ENCODE data around the gene IFT27. TPM values are rescaled to one million over a fixed set of nuclear protein-coding genes. Genes with fewer than 3 reads are reported as not detected.

IFT27 gene
- polyA plus RNA-seq, 1 donor (not counting 4 experiments of a cell fraction or from before 2014, with no cell fraction given): 18.5 TPM

DNA sequence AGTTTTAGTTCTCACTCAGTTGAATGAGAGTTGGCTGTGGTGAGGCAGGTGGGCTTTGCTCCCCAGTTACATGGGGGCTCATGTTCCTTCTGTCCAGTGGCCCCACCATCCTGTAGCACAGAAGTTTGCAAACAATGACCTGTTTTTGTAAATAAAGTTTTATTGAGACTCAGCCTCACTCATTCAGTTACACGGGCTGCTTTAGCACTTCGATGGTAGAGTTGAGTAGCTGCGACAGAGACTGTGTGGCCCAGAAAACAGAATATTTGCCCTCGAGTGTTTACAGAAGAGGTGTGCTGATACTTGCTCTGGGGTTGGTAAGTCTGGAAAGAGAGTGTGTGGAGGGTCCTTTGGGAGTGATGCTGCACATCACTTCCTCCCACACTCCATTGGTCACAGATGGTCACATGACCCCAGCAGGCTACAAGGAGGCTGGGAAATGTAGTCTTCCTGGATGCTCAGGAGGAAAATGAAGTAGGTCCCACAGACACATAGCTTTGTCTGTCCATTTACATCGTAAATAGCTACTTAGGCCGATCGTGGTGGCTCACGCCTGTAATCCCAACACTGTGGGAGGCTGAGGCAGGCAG is 34.6 kb downstream of the IFT27 start:
- no peak for FAIRE-seq

DNA sequence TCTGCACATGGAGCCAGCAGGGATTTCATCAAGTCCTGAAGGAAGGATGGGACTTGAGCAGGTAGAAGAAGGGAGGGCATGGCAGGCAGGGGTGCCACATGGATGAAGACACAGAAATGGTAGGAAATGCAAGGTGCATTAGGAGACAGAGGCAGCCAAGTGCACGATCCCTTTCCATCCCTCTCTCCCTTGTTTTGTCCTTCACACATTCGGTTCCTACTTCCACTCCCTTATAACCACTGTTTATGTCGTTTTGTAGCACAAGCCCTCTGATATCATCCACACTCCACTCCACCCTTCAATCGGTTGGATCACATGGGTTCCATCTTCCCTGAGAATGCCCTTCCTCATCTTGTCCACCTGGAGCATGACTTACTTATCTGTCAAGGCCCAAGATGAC is 35.2 kb downstream of the IFT27 start:
- no peaks in the 10 kb centered on the region for H4K20me1 ChIP-seq (ENCODE audit: control insufficient read depth, extremely low read depth, insufficient read depth, low read length)
- no peak overlapping the region for H3K4me2 ChIP-seq (ENCODE audit: control insufficient read depth, extremely low read depth, insufficient read depth, low read depth, low read length)
- H3K36me3 ChIP-seq (ENCODE audit: control insufficient read depth in 2 of 2, extremely low read depth in 1 of 2, insufficient read depth in 2 of 2, low read length in 2 of 2): no peaks in the 10 kb centered on the region
- H3K9me1 ChIP-seq (ENCODE audit: control insufficient read depth, extremely low read depth, insufficient read depth, low read length): no peaks in the 10 kb centered on the region
- H3K4me1 ChIP-seq (ENCODE audit: control insufficient read depth, extremely low read depth, insufficient read depth, low read length): peaks cover 6% of the 10 kb centered on the region
- no peak for DNase-seq (ENCODE audit: low read depth, low spot score)
- H3K4me3 ChIP-seq (ENCODE audit: control insufficient read depth in 2 of 3, extremely low read depth in 1 of 3, insufficient read depth in 2 of 3, low read depth in 1 of 3, low read length in 3 of 3): no peak overlapping the region
- TF ChIP-seq CTCF (optimal IDR thresholded peaks at IDR 0.05 in 1 of 3, IDR thresholded peaks at IDR 0.05 in 1 of 3, conservative IDR thresholded peaks at IDR 0.05 in 1 of 3; ENCODE audit: extremely low read depth in 1 of 3, insufficient read depth in 2 of 3, low read length in 3 of 3) (no peak), EZH2 (IDR thresholded peaks at IDR 0.05; ENCODE audit: low read length) (no peak)
- H3K9ac ChIP-seq (ENCODE audit: control insufficient read depth, extremely low read depth, insufficient read depth, low read length): no peak overlapping the region
- H3K79me2 ChIP-seq (ENCODE audit: control insufficient read depth, insufficient read depth, low read length): no peaks in the 10 kb centered on the region
- H3K27me3 ChIP-seq (ENCODE audit: control insufficient read depth, extremely low read depth, insufficient read depth, low read length): no peaks in the 10 kb centered on the region
- dilution Hi-C loops (cut with MboI; ENCODE audit: extremely low pct_ligation_motif_present, low sequenced_read_pairs): no loop called here
- no peak overlapping the region for H2AFZ ChIP-seq (ENCODE audit: control insufficient read depth, low read length)
- H3K9me3 ChIP-seq (ENCODE audit: control insufficient read depth, low read depth, low read length): no peaks in the 10 kb centered on the region
- no peak for FAIRE-seq
- H3K27ac ChIP-seq (ENCODE audit: control insufficient read depth, insufficient read depth, low read length): no peak overlapping the region

More for the DNA sequence above, 34.6 kb downstream of the IFT27 start:
- H3K4me1 ChIP-seq (ENCODE audit: control insufficient read depth, extremely low read depth, insufficient read depth, low read length): peaks cover 6% of the 10 kb centered on the region
- no peak overlapping the region for H3K9ac ChIP-seq (ENCODE audit: control insufficient read depth, extremely low read depth, insufficient read depth, low read length)
- H3K9me3 ChIP-seq (ENCODE audit: control insufficient read depth, low read depth, low read length): no peaks in the 10 kb centered on the region
- H3K9me1 ChIP-seq (ENCODE audit: control insufficient read depth, extremely low read depth, insufficient read depth, low read length): no peaks in the 10 kb centered on the region
- TF ChIP-seq EZH2 (IDR thresholded peaks at IDR 0.05; ENCODE audit: low read length): no peak
- no peak for TF ChIP-seq CTCF (optimal IDR thresholded peaks at IDR 0.05 in 1 of 3, IDR thresholded peaks at IDR 0.05 in 1 of 3, conservative IDR thresholded peaks at IDR 0.05 in 1 of 3; ENCODE audit: extremely low read depth in 1 of 3, insufficient read depth in 2 of 3, low read length in 3 of 3)
- H3K4me3 ChIP-seq (ENCODE audit: control insufficient read depth in 2 of 3, extremely low read depth in 1 of 3, insufficient read depth in 2 of 3, low read depth in 1 of 3, low read length in 3 of 3): no peak overlapping the region
- H3K79me2 ChIP-seq (ENCODE audit: control insufficient read depth, insufficient read depth, low read length): no peaks in the 10 kb centered on the region
- H3K27me3 ChIP-seq (ENCODE audit: control insufficient read depth, extremely low read depth, insufficient read depth, low read length): no peaks in the 10 kb centered on the region
- H3K4me2 ChIP-seq (ENCODE audit: control insufficient read depth, extremely low read depth, insufficient read depth, low read depth, low read length): no peak overlapping the region
- H4K20me1 ChIP-seq (ENCODE audit: control insufficient read depth, extremely low read depth, insufficient read depth, low read length): no peaks in the 10 kb centered on the region
- dilution Hi-C loops (cut with MboI; ENCODE audit: extremely low pct_ligation_motif_present, low sequenced_read_pairs): no loop called here
- no peak for DNase-seq (ENCODE audit: low read depth, low spot score)
- H3K27ac ChIP-seq (ENCODE audit: control insufficient read depth, insufficient read depth, low read length): no peak overlapping the region
- H3K36me3 ChIP-seq (ENCODE audit: control insufficient read depth in 2 of 2, extremely low read depth in 1 of 2, insufficient read depth in 2 of 2, low read length in 2 of 2): no peaks in the 10 kb centered on the region
- no peak overlapping the region for H2AFZ ChIP-seq (ENCODE audit: control insufficient read depth, low read length)
